Kidney (tissue), 14 donors: ENCODE data around the gene NRF1. TPM values are rescaled to one million over a fixed set of nuclear protein-coding genes. Genes with fewer than 3 reads are reported as not detected.

ENCODE experiments used
- DNase-seq, 5 donors: peaks; one replicate each; pipeline ENCODE4 v3.0.0-alpha.2; 2013 to 2020
- FAIRE-seq: peaks from 2 replicates; lab custom pipeline; 2012; peaks lifted over from hg19 to GRCh38; lab: Jason Lieb, UNC
- H3K27ac ChIP-seq, 2 donors: one replicate each; pipeline ENCODE4 v1.7.0; 2013; ENCODE audit warnings: low read depth in 2 of 2, low read length in 2 of 2, inconsistent platforms in 1 of 2
- H3K27me3 ChIP-seq: one replicate; pipeline ENCODE4 v1.7.1; 2013; ENCODE audit warnings: low read length, inconsistent platforms; ENCODE audit not compliant: control insufficient read depth, insufficient read depth
- H3K36me3 ChIP-seq, 3 donors: one replicate each; pipeline versions ENCODE4 v1.7.0 to v1.7.1; 2013; ENCODE audit warnings: low read length in 3 of 3, control low read depth in 1 of 3, inconsistent platforms in 1 of 3; ENCODE audit not compliant: insufficient read depth in 3 of 3, control insufficient read depth in 2 of 3
- H3K4me1 ChIP-seq, 3 donors: one replicate each; pipeline versions ENCODE4 v1.7.0 to v1.7.1; 2013; ENCODE audit warnings: low read length in 3 of 3, inconsistent platforms in 1 of 3, low read depth in 1 of 3; ENCODE audit not compliant: control insufficient read depth in 2 of 3, insufficient read depth in 2 of 3
- H3K4me3 ChIP-seq, 3 donors: one replicate each; pipeline versions ENCODE4 v1.7.0 to v1.8.1; 2013; ENCODE audit warnings: low read length in 3 of 3, control low read depth in 1 of 3, inconsistent platforms in 1 of 3
- H3K9ac ChIP-seq, 3 donors: one replicate each; pipeline versions ENCODE4 v1.7.0 to v1.7.1; 2013; ENCODE audit warnings: low read length in 3 of 3, control low read depth in 1 of 3, inconsistent platforms in 1 of 3
- H3K9me3 ChIP-seq, 3 donors: one replicate each; pipeline versions ENCODE4 v1.7.0 to v1.7.1; 2013; ENCODE audit warnings: low read length in 3 of 3, control low read depth in 1 of 3, inconsistent platforms in 1 of 3; ENCODE audit not compliant: control insufficient read depth in 2 of 3, insufficient read depth in 1 of 3
- intact Hi-C: fragments of 100-400 bp; cut with DNase I; formaldehyde crosslinking; loops from one replicate; pipeline ENCODE4 v1.11.1; 2022
- polyA plus RNA-seq: library from polyadenylated mRNA; stranded (reverse); fragments of 350-450 nt; fragmentation: Illumina TruSeq; extraction: RNeasy Lipid Tissue Mini Kit (QIAGEN cat#74804); gene quantifications from one replicate; pipeline ENCODE4 v1.2.3, GENCODE V29; 2014; ENCODE audit warnings: low read depth, low replicate concordance; ENCODE audit not compliant: insufficient read depth
- total RNA-seq: library from RNA; stranded (reverse); fragmentation: NEBNext Ultra II Directional; extraction: Animal tissue kit (Norgen Biotek cat#: 25700); gene quantifications from one replicate; pipeline ENCODE4 v1.2.1, GENCODE V29; 2021
- TF ChIP-seq, protein P1 (sequence below): IDR thresholded peaks from 3 replicates; pipeline ENCODE4 v1.5.1; 2012; ENCODE audit warnings: mild to moderate bottlenecking, moderate library complexity, borderline replicate concordance; ENCODE audit not compliant: insufficient read depth; ENCODE audit errors: extremely low read depth
- donor health status: control.
- donor health status: control.
- donor health status: control.
- donor health status: control.
- donor health status: control.
- donor health status: DM: yes; HTN: yes; CAD: no.
- donor health status: Normal renal cell carcinoma (clear cell type).

The NRF1 gene
- total and polyA plus RNA-seq, 2 donors from 2014 or later: 8.8 to 19.4 TPM

DNA sequence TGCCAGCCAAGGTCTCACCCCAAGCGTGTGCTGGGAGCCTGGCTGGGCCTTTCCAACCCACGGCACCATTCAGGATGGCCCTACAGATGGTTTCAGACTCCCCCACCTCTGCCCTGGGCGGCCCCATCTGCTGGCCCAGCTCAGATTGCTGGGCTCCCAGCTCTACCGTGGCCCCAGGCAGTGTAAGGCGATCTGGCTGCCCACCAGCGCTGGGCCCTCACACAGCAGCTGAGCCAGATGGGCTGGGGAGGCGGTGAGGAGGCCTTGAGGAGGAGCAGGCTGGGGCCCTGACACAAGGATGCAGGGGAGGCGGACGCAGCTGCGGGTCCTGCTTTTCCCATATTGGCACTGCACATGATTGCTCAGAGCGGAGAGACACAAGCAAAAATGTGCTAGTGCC, 162.8 kb downstream of the NRF1 start:
- Histone ChIP-seq H3K36me3 (no peaks in the 10 kb centered on the region), H3K4me1 (peaks cover 0 to 5% (median 0%) of the 10 kb centered on the region in 3 donors), H3K9ac (no peak overlapping the region), H3K4me3 (no peak overlapping the region), H3K27ac (no peak overlapping the region), H3K9me3 (no peaks in the 10 kb centered on the region), H3K27me3 (peaks cover 10% of the 10 kb centered on the region)
- intact Hi-C loops: no loop called here
- FAIRE-seq: no peak
- DNase-seq: peak in 4 of 5 donors; percentile 74 to 81 (median 76)
- TF ChIP-seq, protein P1, sequence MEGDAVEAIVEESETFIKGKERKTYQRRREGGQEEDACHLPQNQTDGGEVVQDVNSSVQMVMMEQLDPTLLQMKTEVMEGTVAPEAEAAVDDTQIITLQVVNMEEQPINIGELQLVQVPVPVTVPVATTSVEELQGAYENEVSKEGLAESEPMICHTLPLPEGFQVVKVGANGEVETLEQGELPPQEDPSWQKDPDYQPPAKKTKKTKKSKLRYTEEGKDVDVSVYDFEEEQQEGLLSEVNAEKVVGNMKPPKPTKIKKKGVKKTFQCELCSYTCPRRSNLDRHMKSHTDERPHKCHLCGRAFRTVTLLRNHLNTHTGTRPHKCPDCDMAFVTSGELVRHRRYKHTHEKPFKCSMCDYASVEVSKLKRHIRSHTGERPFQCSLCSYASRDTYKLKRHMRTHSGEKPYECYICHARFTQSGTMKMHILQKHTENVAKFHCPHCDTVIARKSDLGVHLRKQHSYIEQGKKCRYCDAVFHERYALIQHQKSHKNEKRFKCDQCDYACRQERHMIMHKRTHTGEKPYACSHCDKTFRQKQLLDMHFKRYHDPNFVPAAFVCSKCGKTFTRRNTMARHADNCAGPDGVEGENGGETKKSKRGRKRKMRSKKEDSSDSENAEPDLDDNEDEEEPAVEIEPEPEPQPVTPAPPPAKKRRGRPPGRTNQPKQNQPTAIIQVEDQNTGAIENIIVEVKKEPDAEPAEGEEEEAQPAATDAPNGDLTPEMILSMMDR: no peak

- H3K4me3 ChIP-seq: no peak overlapping the region
- H3K9ac ChIP-seq: no peak overlapping the region
- no peak overlapping the region for H3K27ac ChIP-seq
- H3K9me3 ChIP-seq: no peaks in the 10 kb centered on the region
- intact Hi-C loops: no loop called here
- peaks cover 0 to 5% (median 0%) of the 10 kb centered on the region in 3 donors for H3K4me1 ChIP-seq
- DNase-seq: no peak
- H3K27me3 ChIP-seq: peaks cover 10% of the 10 kb centered on the region
- no peak for FAIRE-seq
- H3K36me3 ChIP-seq: no peaks in the 10 kb centered on the region
- TF ChIP-seq, protein P1: no peak
Observed at GRCh38 chr7:129774871-129775694, 163.6 kb downstream of the NRF1 start.

DNA sequence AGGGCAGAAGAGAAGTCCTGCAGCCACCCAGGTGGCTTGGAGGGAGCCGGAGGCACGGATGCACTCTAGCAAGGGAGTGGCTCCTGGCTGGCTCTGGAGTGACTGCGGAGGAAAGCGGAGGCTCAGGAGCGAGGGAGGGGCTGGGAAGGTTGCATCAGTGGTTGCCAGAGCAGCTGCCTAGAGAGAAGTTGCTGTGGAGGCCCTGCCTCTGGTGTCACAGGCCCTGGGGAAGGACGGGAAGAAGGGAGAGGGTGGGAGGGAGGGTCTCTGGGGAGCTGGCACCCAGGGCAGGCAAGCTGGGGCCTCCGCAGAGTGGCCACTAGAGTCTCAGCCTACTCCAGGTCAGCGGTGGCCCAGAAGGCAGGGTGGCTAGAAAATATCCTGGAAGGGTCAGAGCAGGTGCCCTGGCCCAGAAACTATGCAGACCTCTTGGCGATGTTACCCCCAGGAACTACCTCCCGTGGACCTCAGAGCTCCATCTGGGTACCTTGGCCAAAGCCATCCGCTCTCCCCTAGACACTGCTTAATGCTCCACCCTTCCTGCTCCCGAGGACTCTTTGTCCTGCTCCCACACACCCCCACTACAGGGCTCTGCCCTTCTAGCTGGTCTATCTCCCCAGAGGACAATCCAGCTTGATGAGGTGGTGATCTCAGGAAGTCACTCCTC, 164.3 kb downstream of the NRF1 start:
- TF ChIP-seq, protein P1: no peak
- Histone ChIP-seq H3K9ac (no peak overlapping the region), H3K4me1 (peaks cover 0 to 8% (median 0%) of the 10 kb centered on the region in 3 donors), H3K27ac (no peak overlapping the region), H3K4me3 (no peak overlapping the region), H3K27me3 (peaks cover 10% of the 10 kb centered on the region), H3K9me3 (no peaks in the 10 kb centered on the region), H3K36me3 (no peaks in the 10 kb centered on the region)
- FAIRE-seq (no peak), DNase-seq (no peak)
- intact Hi-C loops: no loop called here
